HPDE6-E6E7 (cell line): ENCODE results near the gene STK4.
"Not testable (repeated sequence)": the region's sequence is repeated elsewhere in the genome, so short reads cannot be mapped to it uniquely, and the experiment has no call there.

Experiments used
- DNase-seq: peaks from one replicate; pipeline ENCODE4 v3.0.0; 2011; ENCODE audit warnings: missing footprints; ENCODE audit errors: extremely low spot score

The STK4 gene

GRCh38 chr20:45053430-45054351 is 87.4 kb downstream of the STK4 start:
- DNase-seq = no peak

- DNase-seq = no peak
Observed at GRCh38 chr20:45055056-45055455, 88.7 kb downstream of the STK4 start.

- DNase-seq = no peak
Observed at GRCh38 chr20:45056473-45057173, 90.3 kb downstream of the STK4 start.

- DNase-seq = no peak
Observed at GRCh38 chr20:45058168-45058850, 92.0 kb downstream of the STK4 start.

- peak; percentile 88 for DNase-seq
Observed at GRCh38 chr20:45059022-45059728, 92.9 kb downstream of the STK4 start.

GRCh38 chr20:45060294-45060693 is 94.0 kb downstream of the STK4 start:
- no peak for DNase-seq

GRCh38 chr20:45061244-45061643 is 94.9 kb downstream of the STK4 start:
- peak; percentile 97 for DNase-seq

GRCh38 chr20:45063107-45063506 is 96.8 kb downstream of the STK4 start:
- DNase-seq = not testable (repeated sequence)

GRCh38 chr20:45064812-45065211 is 98.5 kb downstream of the STK4 start:
- no peak for DNase-seq

GRCh38 chr20:45066372-45066771 is 100.1 kb downstream of the STK4 start:
- DNase-seq = no peak

- no peak for DNase-seq
Observed at GRCh38 chr20:45067087-45067486, 100.8 kb downstream of the STK4 start.

GRCh38 chr20:45067558-45067957 is 101.2 kb downstream of the STK4 start:
- DNase-seq = peak; percentile 51

GRCh38 chr20:45069261-45069660 is 102.9 kb downstream of the STK4 start:
- DNase-seq = no peak

- DNase-seq = peak; percentile 93
Observed at GRCh38 chr20:45070932-45071632, 104.8 kb downstream of the STK4 start.

GRCh38 chr20:45072066-45072465 is 105.8 kb downstream of the STK4 start:
- no peak for DNase-seq

- DNase-seq = no peak
Observed at GRCh38 chr20:45073221-45073620, 106.9 kb downstream of the STK4 start.

GRCh38 chr20:45077559-45077958 is 111.2 kb downstream of the STK4 start:
- no peak for DNase-seq

GRCh38 chr20:45080867-45081624 is 114.7 kb downstream of the STK4 start:
- DNase-seq = no peak

GRCh38 chr20:45082468-45082867 is 116.2 kb downstream of the STK4 start:
- no peak for DNase-seq

GRCh38 chr20:45083127-45083526 is 116.8 kb downstream of the STK4 start:
- DNase-seq = no peak
